ENCODE data around the gene RPS6KA5.

The RPS6KA5 gene

GRCh38 chr14:90890322-90891020 is 170.0 kb downstream of the RPS6KA5 start:
- TF ChIP-seq, protein P1, sequence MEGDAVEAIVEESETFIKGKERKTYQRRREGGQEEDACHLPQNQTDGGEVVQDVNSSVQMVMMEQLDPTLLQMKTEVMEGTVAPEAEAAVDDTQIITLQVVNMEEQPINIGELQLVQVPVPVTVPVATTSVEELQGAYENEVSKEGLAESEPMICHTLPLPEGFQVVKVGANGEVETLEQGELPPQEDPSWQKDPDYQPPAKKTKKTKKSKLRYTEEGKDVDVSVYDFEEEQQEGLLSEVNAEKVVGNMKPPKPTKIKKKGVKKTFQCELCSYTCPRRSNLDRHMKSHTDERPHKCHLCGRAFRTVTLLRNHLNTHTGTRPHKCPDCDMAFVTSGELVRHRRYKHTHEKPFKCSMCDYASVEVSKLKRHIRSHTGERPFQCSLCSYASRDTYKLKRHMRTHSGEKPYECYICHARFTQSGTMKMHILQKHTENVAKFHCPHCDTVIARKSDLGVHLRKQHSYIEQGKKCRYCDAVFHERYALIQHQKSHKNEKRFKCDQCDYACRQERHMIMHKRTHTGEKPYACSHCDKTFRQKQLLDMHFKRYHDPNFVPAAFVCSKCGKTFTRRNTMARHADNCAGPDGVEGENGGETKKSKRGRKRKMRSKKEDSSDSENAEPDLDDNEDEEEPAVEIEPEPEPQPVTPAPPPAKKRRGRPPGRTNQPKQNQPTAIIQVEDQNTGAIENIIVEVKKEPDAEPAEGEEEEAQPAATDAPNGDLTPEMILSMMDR (IDR thresholded peaks at IDR 0.05): no peak
- TF ChIP-seq ZFX (IDR thresholded peaks at IDR 0.05; ENCODE audit: borderline replicate concordance): no peak
- H3K27ac ChIP-seq: no peak overlapping the region

- no peak overlapping the region for H3K27ac ChIP-seq
- TF ChIP-seq, protein P1 (IDR thresholded peaks at IDR 0.05): no peak
Observed at GRCh38 chr14:90886297-90886815, 174.1 kb downstream of the RPS6KA5 start.

DNA sequence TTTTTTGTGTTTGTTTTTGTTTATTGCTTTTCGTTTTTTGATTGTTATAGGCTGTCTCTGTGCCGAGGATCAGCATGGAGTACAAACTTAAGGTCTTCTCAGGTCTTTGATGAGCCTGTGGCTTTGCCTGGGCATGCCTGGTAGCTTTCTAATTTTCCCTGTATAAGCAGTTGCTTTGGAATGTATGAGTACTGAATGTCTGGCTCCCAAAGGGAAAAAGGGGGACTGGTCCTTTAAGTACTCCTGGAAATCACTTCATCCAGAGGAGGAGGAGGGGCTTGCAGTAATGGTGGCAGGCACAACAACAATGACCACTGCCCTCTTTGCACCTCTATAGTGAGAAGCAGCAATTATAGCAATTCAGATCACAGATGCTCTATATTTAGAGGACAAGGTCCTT is 176.7 kb downstream of the RPS6KA5 start:
- H3K27ac ChIP-seq: no peak overlapping the region
- TF ChIP-seq, protein P1 (IDR thresholded peaks at IDR 0.05): no peak
- TF ChIP-seq ZFX (IDR thresholded peaks at IDR 0.05; ENCODE audit: borderline replicate concordance): no peak

GRCh38 chr14:90883197-90883596 is 177.2 kb downstream of the RPS6KA5 start:
- no peak overlapping the region for H3K27ac ChIP-seq
- TF ChIP-seq, protein P1 (IDR thresholded peaks at IDR 0.05): no peak
- TF ChIP-seq ZFX (IDR thresholded peaks at IDR 0.05; ENCODE audit: borderline replicate concordance): no peak

DNA sequence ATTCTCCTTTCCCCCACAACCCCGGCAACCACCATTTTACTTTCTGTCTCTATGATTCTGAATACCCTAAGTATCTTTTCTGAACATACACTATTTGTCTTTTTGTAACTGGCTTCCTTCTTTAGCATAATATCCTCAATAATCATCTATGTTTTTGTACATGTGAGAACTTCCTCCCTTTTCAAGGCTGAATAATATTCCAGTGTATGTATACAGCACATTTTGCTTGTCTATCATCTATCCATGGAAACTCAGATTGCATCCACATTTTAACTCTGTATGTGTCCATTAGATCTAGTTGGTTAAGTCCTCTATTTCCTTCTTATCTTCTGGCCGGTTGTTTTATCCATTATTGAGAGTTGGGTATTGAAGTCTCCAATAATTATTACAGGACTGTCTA is 180.2 kb downstream of the RPS6KA5 start:
- no peak overlapping the region for H3K27ac ChIP-seq
- no peak for TF ChIP-seq ZFX (IDR thresholded peaks at IDR 0.05; ENCODE audit: borderline replicate concordance)
- TF ChIP-seq, protein P1 (IDR thresholded peaks at IDR 0.05): no peak

DNA sequence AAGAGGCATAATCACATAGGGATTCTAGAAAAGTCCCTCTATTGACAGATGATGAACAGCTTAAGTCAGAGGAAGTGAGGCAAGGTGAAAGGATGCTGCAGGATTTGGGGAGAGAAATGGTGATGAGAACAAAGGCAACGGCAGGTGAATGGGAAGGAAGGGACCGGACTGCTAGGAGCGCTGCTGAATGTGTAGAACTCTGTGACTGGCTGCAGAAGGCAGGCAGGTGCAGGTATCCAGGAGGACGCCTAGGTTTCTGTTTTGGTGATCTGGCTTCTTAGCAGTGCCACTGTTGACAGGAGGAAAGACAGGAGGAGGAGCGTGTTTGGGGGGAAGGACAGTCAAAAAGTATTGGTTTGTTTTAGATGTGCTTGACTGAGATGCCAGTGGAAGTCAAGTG is 185.8 kb downstream of the RPS6KA5 start:
- H3K27ac ChIP-seq: no peak overlapping the region
- TF ChIP-seq, protein P1 (IDR thresholded peaks at IDR 0.05): no peak
- TF ChIP-seq ZFX (IDR thresholded peaks at IDR 0.05; ENCODE audit: borderline replicate concordance): no peak

DNA sequence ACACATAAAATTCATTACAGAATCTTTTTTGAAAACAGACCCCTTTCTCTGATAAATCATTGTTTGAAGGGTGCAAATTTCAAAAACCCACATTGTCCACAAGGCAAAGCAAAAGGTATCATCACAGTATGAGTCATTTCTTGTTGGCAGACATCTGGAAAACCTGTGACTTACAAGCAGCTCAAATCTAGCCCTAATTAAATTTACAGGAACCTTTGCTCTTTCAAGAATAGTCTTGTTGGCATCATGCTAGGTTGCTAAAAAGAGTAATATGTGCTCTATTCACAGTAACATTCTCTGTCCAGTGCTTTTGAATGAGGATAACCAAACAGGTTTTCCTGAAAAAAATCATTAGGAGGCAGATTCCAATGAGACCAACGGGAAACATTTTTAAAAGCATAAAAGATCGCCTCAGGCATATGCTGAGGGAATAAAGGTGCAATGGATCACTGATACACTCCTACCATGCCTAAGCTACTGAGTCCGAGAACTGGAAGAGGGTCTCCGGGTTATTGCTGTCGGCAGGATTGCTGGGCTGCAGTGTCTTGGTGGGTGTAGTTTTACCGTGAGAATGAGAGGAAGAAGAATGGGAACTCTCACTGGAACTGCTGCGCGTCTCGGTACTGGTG is 188.7 kb downstream of the RPS6KA5 start:
- TF ChIP-seq ZFX (IDR thresholded peaks at IDR 0.05; ENCODE audit: borderline replicate concordance): no peak
- H3K27ac ChIP-seq: no peak overlapping the region
